ENCODE data around the gene AGBL3.
"Not testable (repeated sequence)": the region's sequence is repeated elsewhere in the genome, so short reads cannot be mapped to it uniquely, and the experiment has no call there.

Gene AGBL3

GRCh38 chr7:135164357-135165061 is 178.2 kb downstream of the AGBL3 start:
- peaks cover 35% of the 10 kb centered on the region for H3K4me1 ChIP-seq (ENCODE audit: insufficient read depth, low read length)
- no peak overlapping the region for H3K4me3 ChIP-seq (ENCODE audit: low read depth in 1 of 2, low read length in 2 of 2)
- H3K9ac ChIP-seq (ENCODE audit: low read length): no peak overlapping the region
- H3K9me3 ChIP-seq (ENCODE audit: low read length): no peaks in the 10 kb centered on the region
- H3K27ac ChIP-seq (ENCODE audit: low read depth, low read length): no peak overlapping the region
- H3K27me3 ChIP-seq (ENCODE audit: control insufficient read depth in 1 of 2, insufficient read depth in 2 of 2, low read length in 2 of 2): no peaks in the 10 kb centered on the region
- H3K36me3 ChIP-seq (ENCODE audit: insufficient read depth, low read length): peaks cover 48% of the 10 kb centered on the region

- Histone ChIP-seq H3K27me3 (ENCODE audit: control insufficient read depth in 1 of 2, insufficient read depth in 2 of 2, low read length in 2 of 2) (no peaks in the 10 kb centered on the region), H3K27ac (ENCODE audit: low read depth, low read length) (no peak overlapping the region), H3K36me3 (ENCODE audit: insufficient read depth, low read length) (peaks cover 48% of the 10 kb centered on the region), H3K9me3 (ENCODE audit: low read length) (no peaks in the 10 kb centered on the region), H3K9ac (ENCODE audit: low read length) (no peak overlapping the region), H3K4me1 (ENCODE audit: insufficient read depth, low read length) (peaks cover 31% of the 10 kb centered on the region), H3K4me3 (ENCODE audit: low read depth in 1 of 2, low read length in 2 of 2) (no peak overlapping the region)
Observed at GRCh38 chr7:135165862-135166261, 179.6 kb downstream of the AGBL3 start.

GRCh38 chr7:135166338-135166990 is 180.2 kb downstream of the AGBL3 start:
- H3K9me3 ChIP-seq (ENCODE audit: low read length): no peaks in the 10 kb centered on the region
- no peak overlapping the region for H3K9ac ChIP-seq (ENCODE audit: low read length)
- peaks cover 28% of the 10 kb centered on the region for H3K4me1 ChIP-seq (ENCODE audit: insufficient read depth, low read length)
- H3K36me3 ChIP-seq (ENCODE audit: insufficient read depth, low read length): peaks cover 48% of the 10 kb centered on the region
- H3K27ac ChIP-seq (ENCODE audit: low read depth, low read length): no peak overlapping the region
- H3K4me3 ChIP-seq (ENCODE audit: low read depth in 1 of 2, low read length in 2 of 2): no peak overlapping the region
- H3K27me3 ChIP-seq (ENCODE audit: control insufficient read depth in 1 of 2, insufficient read depth in 2 of 2, low read length in 2 of 2): no peaks in the 10 kb centered on the region

- H3K9me3 ChIP-seq (ENCODE audit: low read length): no peaks in the 10 kb centered on the region
- no peak overlapping the region for H3K9ac ChIP-seq (ENCODE audit: low read length)
- peaks cover 27% of the 10 kb centered on the region for H3K4me1 ChIP-seq (ENCODE audit: insufficient read depth, low read length)
- no peak overlapping the region for H3K27ac ChIP-seq (ENCODE audit: low read depth, low read length)
- H3K4me3 ChIP-seq (ENCODE audit: low read depth in 1 of 2, low read length in 2 of 2): no peak overlapping the region
- H3K27me3 ChIP-seq (ENCODE audit: control insufficient read depth in 1 of 2, insufficient read depth in 2 of 2, low read length in 2 of 2): no peaks in the 10 kb centered on the region
- peaks cover 44% of the 10 kb centered on the region for H3K36me3 ChIP-seq (ENCODE audit: insufficient read depth, low read length)
Observed at GRCh38 chr7:135167365-135167917, 181.1 kb downstream of the AGBL3 start.

- peaks cover 43% of the 10 kb centered on the region for H3K36me3 ChIP-seq (ENCODE audit: insufficient read depth, low read length)
- H3K9ac ChIP-seq (ENCODE audit: low read length): no peak overlapping the region
- H3K4me1 ChIP-seq (ENCODE audit: insufficient read depth, low read length): peaks cover 27% of the 10 kb centered on the region
- no peaks in the 10 kb centered on the region for H3K9me3 ChIP-seq (ENCODE audit: low read length)
- H3K27me3 ChIP-seq (ENCODE audit: control insufficient read depth in 1 of 2, insufficient read depth in 2 of 2, low read length in 2 of 2): no peaks in the 10 kb centered on the region
- no peak overlapping the region for H3K27ac ChIP-seq (ENCODE audit: low read depth, low read length)
- no peak overlapping the region for H3K4me3 ChIP-seq (ENCODE audit: low read depth in 1 of 2, low read length in 2 of 2)
Observed at GRCh38 chr7:135168001-135168400, 181.7 kb downstream of the AGBL3 start.

GRCh38 chr7:135168489-135169140 is 182.3 kb downstream of the AGBL3 start:
- H3K9ac ChIP-seq (ENCODE audit: low read length): no peak overlapping the region
- H3K36me3 ChIP-seq (ENCODE audit: insufficient read depth, low read length): peaks cover 43% of the 10 kb centered on the region
- H3K9me3 ChIP-seq (ENCODE audit: low read length): no peaks in the 10 kb centered on the region
- H3K4me1 ChIP-seq (ENCODE audit: insufficient read depth, low read length): peaks cover 27% of the 10 kb centered on the region
- no peaks in the 10 kb centered on the region for H3K27me3 ChIP-seq (ENCODE audit: control insufficient read depth in 1 of 2, insufficient read depth in 2 of 2, low read length in 2 of 2)
- no peak overlapping the region for H3K27ac ChIP-seq (ENCODE audit: low read depth, low read length)
- H3K4me3 ChIP-seq (ENCODE audit: low read depth in 1 of 2, low read length in 2 of 2): no peak overlapping the region

GRCh38 chr7:135169141-135169963 is 183.0 kb downstream of the AGBL3 start:
- Histone ChIP-seq H3K27me3 (ENCODE audit: control insufficient read depth in 1 of 2, insufficient read depth in 2 of 2, low read length in 2 of 2) (no peaks in the 10 kb centered on the region), H3K36me3 (ENCODE audit: insufficient read depth, low read length) (peaks cover 37% of the 10 kb centered on the region), H3K27ac (ENCODE audit: low read depth, low read length) (peak overlapping the region; percentile 97), H3K9me3 (ENCODE audit: low read length) (no peaks in the 10 kb centered on the region), H3K4me1 (ENCODE audit: insufficient read depth, low read length) (peaks cover 27% of the 10 kb centered on the region), H3K4me3 (ENCODE audit: low read depth in 1 of 2, low read length in 2 of 2) (peak overlapping the region; percentile 79 to 90), H3K9ac (ENCODE audit: low read length) (peak overlapping the region; percentile 84)

- no peaks in the 10 kb centered on the region for H3K9me3 ChIP-seq (ENCODE audit: low read length)
- peaks cover 27% of the 10 kb centered on the region for H3K4me1 ChIP-seq (ENCODE audit: insufficient read depth, low read length)
- H3K27ac ChIP-seq (ENCODE audit: low read depth, low read length): peak overlapping the region; percentile 97
Observed at GRCh38 chr7:135169964-135170273, 183.6 kb downstream of the AGBL3 start.

GRCh38 chr7:135170274-135170997 is 184.1 kb downstream of the AGBL3 start, which contains the start of gene CYREN:
Gene CYREN (minus strand): TSS chr7:135170707. CDS start chr7:135168922, 1,785 bp downstream.
- peak within 1 kb of the TSS; percentile 84 for H3K9ac ChIP-seq (ENCODE audit: low read length)
- no peaks in the 10 kb centered on the region for H3K9me3 ChIP-seq (ENCODE audit: low read length)
- H3K27ac ChIP-seq (ENCODE audit: low read depth, low read length): peak within 1 kb of the TSS; percentile 97
- H3K4me1 ChIP-seq (ENCODE audit: insufficient read depth, low read length): peaks cover 27% of the 10 kb centered on the region
- H3K27me3 ChIP-seq (ENCODE audit: control insufficient read depth in 1 of 2, insufficient read depth in 2 of 2, low read length in 2 of 2): no peaks in the 10 kb centered on the region
- peaks cover 29% of the 10 kb centered on the region for H3K36me3 ChIP-seq (ENCODE audit: insufficient read depth, low read length)
- H3K4me3 ChIP-seq (ENCODE audit: low read depth in 1 of 2, low read length in 2 of 2): peak within 1 kb of the TSS; percentile 79 to 90

More at GRCh38 chr7:135169964-135170273, 183.6 kb downstream of the AGBL3 start:
- Histone ChIP-seq H3K36me3 (ENCODE audit: insufficient read depth, low read length) (peaks cover 34% of the 10 kb centered on the region), H3K27me3 (ENCODE audit: control insufficient read depth in 1 of 2, insufficient read depth in 2 of 2, low read length in 2 of 2) (no peaks in the 10 kb centered on the region), H3K4me3 (ENCODE audit: low read depth in 1 of 2, low read length in 2 of 2) (peak overlapping the region; percentile 79 to 90), H3K9ac (ENCODE audit: low read length) (peak overlapping the region; percentile 84)

GRCh38 chr7:135170998-135171481 is 184.7 kb downstream of the AGBL3 start:
- Histone ChIP-seq H3K36me3 (ENCODE audit: insufficient read depth, low read length) (peaks cover 23% of the 10 kb centered on the region), H3K4me1 (ENCODE audit: insufficient read depth, low read length) (peaks cover 27% of the 10 kb centered on the region), H3K27ac (ENCODE audit: low read depth, low read length) (peak overlapping the region; percentile 97), H3K4me3 (ENCODE audit: low read depth in 1 of 2, low read length in 2 of 2) (peak overlapping the region; percentile 79 to 90)
- not testable (repeated sequence) for H3K9me3 ChIP-seq (ENCODE audit: low read length); H3K27me3 ChIP-seq (ENCODE audit: control insufficient read depth in 1 of 2, insufficient read depth in 2 of 2, low read length in 2 of 2); H3K9ac ChIP-seq (ENCODE audit: low read length)

All from muscle layer of colon (tissue), 2 donors.